HG03095 (cell line): ENCODE results near the gene NUDT9.
"Not testable (repeated sequence)": the region's sequence is repeated elsewhere in the genome, so short reads cannot be mapped to it uniquely, and the experiment has no call there.

Experiments
- ATAC-seq: cut with Tn5 transposase; IDR thresholded peaks from one replicate; pipeline ENCODE4 v1.9.1; 2021; ENCODE audit warnings: moderate library complexity; ENCODE audit not compliant: unreplicated experiment

The NUDT9 gene

GRCh38 chr4:87406902-87407301 lies 15.5 kb upstream of the NUDT9 start:
- not testable (repeated sequence) for ATAC-seq

- ATAC-seq: no peak
These were observed 12.9 kb upstream of the NUDT9 start for GRCh38 chr4:87409420-87409939.

GRCh38 chr4:87410157-87410556 lies 12.2 kb upstream of the NUDT9 start:
- ATAC-seq: no peak

- ATAC-seq: no peak
These were observed 11.7 kb upstream of the NUDT9 start for GRCh38 chr4:87410679-87411078.

- no peak for ATAC-seq
These were observed 7.6 kb upstream of the NUDT9 start for GRCh38 chr4:87414816-87415215.

- ATAC-seq: no peak
These were observed 5.4 kb upstream of the NUDT9 start for GRCh38 chr4:87416965-87417364.

- ATAC-seq: not testable (repeated sequence)
These were observed 4.0 kb upstream of the NUDT9 start for GRCh38 chr4:87418410-87418809.

- no peak for ATAC-seq
These were observed 2.7 kb upstream of the NUDT9 start for GRCh38 chr4:87419578-87420249.

GRCh38 chr4:87420276-87420830 lies 2.0 kb upstream of the NUDT9 start:
- ATAC-seq: no peak

- ATAC-seq: no peak
These were observed 1.1 kb downstream of the NUDT9 start for GRCh38 chr4:87423317-87424098.

GRCh38 chr4:87424099-87424543 lies 1.7 kb downstream of the NUDT9 start:
- ATAC-seq: not testable (repeated sequence)

GRCh38 chr4:87425711-87426110 lies 3.3 kb downstream of the NUDT9 start:
- ATAC-seq: no peak

- no peak for ATAC-seq
These were observed 4.6 kb downstream of the NUDT9 start for GRCh38 chr4:87426865-87427517.

- no peak for ATAC-seq
These were observed 5.1 kb downstream of the NUDT9 start for GRCh38 chr4:87427518-87427868.

GRCh38 chr4:87428979-87429378 lies 6.6 kb downstream of the NUDT9 start:
- ATAC-seq: no peak

GRCh38 chr4:87430038-87430437 lies 7.7 kb downstream of the NUDT9 start:
- no peak for ATAC-seq

GRCh38 chr4:87433342-87433741 lies 11.0 kb downstream of the NUDT9 start:
- no peak for ATAC-seq

GRCh38 chr4:87442889-87443288 lies 20.5 kb downstream of the NUDT9 start:
- ATAC-seq: no peak

- ATAC-seq: no peak
These were observed 22.4 kb downstream of the NUDT9 start for GRCh38 chr4:87444741-87445140.

- no peak for ATAC-seq
These were observed 23.6 kb downstream of the NUDT9 start for GRCh38 chr4:87445964-87446363.

- not testable (repeated sequence) for ATAC-seq
These were observed 24.0 kb downstream of the NUDT9 start for GRCh38 chr4:87446375-87446774.
